Retina (tissue), 1 donor: ENCODE results near the gene UBAC2.
"Not testable (repeated sequence)": the region's sequence is repeated elsewhere in the genome, so short reads cannot be mapped to it uniquely, and the experiment has no call there.

Experiments
- DNase-seq: peaks from one replicate; pipeline ENCODE4 v3.0.0-alpha.2; 2016

UBAC2 gene

DNA sequence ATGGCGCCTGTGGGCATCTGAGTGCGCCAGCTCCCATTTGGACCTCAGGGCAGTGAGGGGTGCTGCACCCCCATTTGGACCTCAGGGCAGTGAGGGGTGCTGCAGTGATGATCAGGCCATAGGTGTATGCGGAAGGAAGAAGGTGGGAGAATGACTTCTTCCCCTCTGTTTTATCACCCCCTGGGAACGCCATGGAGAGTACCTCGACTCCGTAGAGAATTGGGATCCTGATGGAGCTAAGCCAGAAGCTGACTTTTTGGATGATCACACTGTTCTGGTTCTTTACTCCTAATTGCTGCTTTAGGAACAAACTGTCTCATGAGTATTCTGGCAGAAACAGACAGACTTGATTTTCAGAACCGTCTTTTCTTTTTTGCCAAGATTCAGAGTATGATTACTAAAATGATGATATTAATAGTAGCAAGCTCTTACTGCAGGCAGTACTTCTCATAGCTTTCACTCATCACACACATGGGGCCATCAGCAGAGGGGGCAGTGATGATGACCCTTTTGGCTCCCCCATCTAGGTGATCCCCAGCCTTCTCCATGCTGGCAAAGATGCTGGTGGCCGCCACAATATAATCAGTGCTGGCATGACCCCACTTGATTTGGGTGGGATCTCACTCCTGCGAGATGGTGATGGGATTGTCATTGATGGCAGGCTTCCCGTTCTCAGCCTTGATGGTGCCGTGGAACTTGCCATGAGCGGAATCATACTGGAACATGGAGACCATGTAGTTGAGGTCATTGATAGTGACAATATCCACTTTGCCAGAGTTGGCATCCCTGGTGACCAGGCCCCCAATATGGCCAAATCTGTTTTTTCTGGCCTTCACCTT lies 10.3 kb upstream of the UBAC2 start:
- no peak for DNase-seq

DNA sequence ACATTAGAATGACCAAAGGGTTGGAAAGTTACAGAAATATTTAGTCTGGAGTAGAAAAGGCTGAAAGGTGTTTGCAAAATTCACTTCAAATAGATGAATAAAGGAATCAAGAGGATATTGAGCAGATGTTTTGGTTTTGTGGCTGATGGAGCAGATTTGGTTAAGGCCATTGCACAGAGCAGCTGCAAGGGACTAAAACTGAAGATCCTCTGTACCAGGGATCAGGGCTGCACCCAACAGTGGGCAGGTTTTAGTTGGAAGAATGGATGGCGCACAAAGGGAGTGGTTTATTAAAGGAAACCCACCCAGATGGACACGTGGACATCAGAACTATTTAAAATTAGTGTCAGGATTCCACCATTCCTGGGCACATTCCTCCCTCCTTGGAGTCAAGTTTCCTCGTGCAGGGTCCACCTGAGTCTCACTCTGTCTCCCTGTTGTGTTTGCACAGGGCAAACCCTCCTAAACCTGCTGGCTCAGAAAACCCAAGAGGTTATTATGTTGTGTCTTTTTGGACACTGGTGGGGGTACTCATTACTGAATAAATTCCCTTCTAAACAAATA lies 9.2 kb upstream of the UBAC2 start:
- no peak for DNase-seq

DNA sequence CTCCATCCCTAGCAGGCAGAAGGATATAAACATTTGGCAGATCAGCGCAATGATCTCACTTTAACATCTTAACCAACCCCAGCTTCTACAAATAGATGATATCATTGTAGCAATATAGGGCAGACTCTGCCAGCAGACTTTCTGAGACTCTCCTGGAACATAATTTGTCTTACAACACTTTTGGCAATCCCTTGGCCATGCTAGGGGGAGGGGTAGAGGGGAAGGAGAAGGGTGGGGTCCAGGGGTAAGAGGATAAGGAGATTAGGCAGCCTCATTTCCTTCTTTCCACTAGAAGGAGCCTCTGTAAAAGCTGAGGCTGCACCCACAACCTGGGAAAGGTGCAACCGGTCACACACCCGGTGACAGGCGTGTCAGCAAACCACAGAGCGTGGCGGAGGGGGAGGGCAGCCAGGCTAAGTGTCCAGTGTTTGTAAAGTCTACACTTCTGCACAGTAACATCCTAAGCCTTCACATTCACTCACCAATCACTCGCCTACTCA lies 8.7 kb upstream of the UBAC2 start:
- DNase-seq = no peak

DNA sequence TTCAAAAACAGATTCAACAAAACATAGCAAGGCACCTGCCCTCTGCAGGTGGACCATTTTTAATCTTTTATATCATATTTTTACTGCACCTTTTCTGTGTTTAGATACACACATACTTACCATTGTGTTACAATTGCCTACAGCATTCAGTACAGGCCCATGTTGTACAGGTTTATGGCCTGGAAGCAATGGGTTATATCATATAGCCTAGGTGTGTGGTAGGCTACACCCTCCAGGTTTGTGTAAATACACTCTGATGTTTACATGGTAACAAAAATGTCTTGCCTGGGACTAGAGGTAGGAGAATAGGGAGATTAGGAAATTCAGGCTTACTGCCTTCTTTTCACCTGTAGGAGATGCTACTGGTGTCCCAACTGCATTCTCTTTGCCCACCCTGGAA lies 8.2 kb upstream of the UBAC2 start:
- DNase-seq = no peak

DNA sequence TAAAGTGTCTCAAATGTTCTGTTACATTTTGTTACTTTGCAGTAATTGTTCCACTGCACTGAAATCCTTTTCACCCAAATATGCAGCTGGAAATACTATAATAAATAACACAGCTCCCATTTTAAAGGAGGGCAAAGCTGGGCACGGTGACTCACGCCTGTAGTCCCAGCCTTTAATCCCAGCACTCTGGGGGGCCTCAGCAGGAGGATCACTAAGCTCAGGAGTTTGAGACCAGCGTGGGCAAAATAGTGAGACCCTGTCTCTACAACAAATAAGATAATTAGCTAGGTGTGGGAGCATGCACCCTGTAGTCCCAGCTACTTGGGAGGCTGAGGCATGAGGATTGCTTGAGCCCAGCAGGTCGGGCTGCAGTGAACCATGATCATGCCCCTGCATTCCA lies 7.5 kb upstream of the UBAC2 start:
- DNase-seq = no peak

DNA sequence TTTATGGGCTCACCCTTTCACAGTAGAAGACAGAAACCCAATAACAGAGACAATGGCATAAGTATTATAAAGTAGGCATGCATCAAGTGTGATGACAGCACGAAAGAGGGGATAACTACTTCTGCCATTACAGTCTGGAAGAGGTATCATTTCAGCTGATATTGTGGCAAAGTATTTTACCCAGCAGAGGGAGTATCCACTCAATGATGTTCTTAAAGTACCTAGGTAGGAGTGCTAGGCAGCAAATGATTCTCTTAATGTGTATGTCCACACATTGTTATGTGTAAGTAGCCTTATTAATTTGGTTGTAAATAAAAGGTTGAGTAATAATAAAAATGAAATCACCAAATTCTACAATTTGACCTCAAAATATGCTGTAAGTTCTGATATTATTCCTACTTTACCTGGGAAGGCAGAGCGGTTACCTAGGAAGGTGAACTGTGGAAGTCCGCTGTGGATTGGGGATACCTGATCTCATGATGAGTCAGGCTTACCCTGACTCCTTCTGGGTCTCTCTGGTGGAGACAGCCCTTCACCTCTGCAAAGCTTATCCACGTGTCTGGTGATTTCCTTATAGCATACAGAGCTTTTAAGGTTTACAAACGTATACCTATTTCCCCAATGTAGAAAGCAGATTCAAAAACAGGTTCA lies 4.1 kb upstream of the UBAC2 start:
- no peak for DNase-seq

DNA sequence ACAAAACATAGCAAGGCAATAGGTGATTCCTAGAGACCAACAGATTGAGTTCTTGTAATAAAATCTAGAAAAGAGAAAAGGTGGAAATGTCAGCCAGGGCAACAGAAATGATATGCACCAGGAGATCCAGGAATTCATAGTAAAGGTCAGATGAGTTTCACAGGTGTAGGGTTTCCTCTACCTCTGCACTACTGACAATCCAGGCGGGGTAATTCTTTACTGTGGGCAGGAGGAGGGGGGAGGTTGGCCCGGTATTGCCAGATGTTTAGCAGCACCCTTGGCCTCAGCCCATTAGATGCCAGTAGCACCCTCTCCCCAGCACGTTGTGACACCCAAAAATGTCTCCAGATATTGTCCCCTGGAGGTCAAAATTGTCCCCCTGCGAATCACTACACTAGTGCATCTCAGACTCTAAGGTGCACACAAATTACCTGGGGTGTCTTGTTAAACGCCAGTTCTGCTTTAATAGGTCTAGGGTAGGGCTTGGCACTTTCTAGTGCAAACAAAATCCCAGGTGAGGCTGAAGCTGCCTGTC lies 3.5 kb upstream of the UBAC2 start:
- DNase-seq = no peak

- no peak for DNase-seq
Measured at GRCh38 chr13:99199541-99200431, 868 bp upstream of the UBAC2 start.

GRCh38 chr13:99203601-99204579 lies 3.2 kb downstream of the UBAC2 start:
- no peak for DNase-seq

- no peak for DNase-seq
Measured at GRCh38 chr13:99205621-99206220, 5.1 kb downstream of the UBAC2 start.

GRCh38 chr13:99206226-99206625 lies 5.6 kb downstream of the UBAC2 start:
- DNase-seq = no peak

- DNase-seq = no peak
Measured at GRCh38 chr13:99206873-99207272, 6.2 kb downstream of the UBAC2 start.

GRCh38 chr13:99207511-99207910 lies 6.9 kb downstream of the UBAC2 start:
- no peak for DNase-seq

GRCh38 chr13:99208185-99208584 lies 7.5 kb downstream of the UBAC2 start:
- DNase-seq = no peak

GRCh38 chr13:99208845-99209527 lies 8.3 kb downstream of the UBAC2 start:
- DNase-seq = no peak

GRCh38 chr13:99210627-99211026 lies 10.0 kb downstream of the UBAC2 start:
- DNase-seq = not testable (repeated sequence)

- DNase-seq = no peak
Measured at GRCh38 chr13:99211421-99212035, 10.9 kb downstream of the UBAC2 start.

DNA sequence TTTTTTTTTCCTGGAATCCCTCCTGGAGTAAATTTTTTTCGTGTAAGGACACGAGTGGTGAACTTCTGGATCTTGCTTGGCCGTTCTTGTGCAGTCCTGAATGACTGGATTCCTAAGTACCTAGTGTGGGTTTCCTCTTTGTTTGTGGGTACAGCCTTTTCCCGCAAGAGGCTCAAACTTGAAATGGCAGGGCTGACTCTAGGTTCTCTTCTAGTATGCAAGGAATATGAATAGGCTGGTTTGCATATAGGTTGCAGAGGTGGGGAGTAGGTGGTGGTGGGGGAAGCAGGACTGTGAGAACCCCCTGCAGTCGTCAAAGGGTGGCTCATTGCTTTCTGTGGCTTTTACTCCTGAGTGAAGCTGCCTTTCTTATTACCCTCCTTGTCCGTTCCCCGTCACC lies 13.6 kb downstream of the UBAC2 start:
- peak; percentile 29 for DNase-seq

- DNase-seq = peak; percentile 68
Measured at GRCh38 chr13:99214731-99215130, 14.1 kb downstream of the UBAC2 start.
